ENCODE data around the gene PEBP1. TPM values are rescaled to one million over a fixed set of nuclear protein-coding genes. Genes with fewer than 3 reads are reported as not detected.
"Not testable (repeated sequence)": the region's sequence is repeated elsewhere in the genome, so short reads cannot be mapped to it uniquely, and the experiment has no call there.

The PEBP1 gene
- total and polyA plus RNA-seq, 2 donors = 117 to 210 TPM

- no peak for DNase-seq (ENCODE audit: low read depth in 6 of 9, low spot score in 9 of 9)
- WGBS = 97% methylated on average over 5 of the region's 5 CpGs
- Histone ChIP-seq H3K9me3 (ENCODE audit: control insufficient read depth in 2 of 2, insufficient read depth in 1 of 2, low read length in 1 of 2) (no peaks in the 10 kb centered on the region), H3K27me3 (ENCODE audit: control insufficient read depth in 2 of 2, insufficient read depth in 1 of 2, low read length in 1 of 2) (no peaks in the 10 kb centered on the region), H3K27ac (ENCODE audit: low read depth in 1 of 2, low read length in 1 of 2) (no peak overlapping the region), H3K36me3 (ENCODE audit: control insufficient read depth in 2 of 2, insufficient read depth in 2 of 2, low read length in 1 of 2) (no peaks in the 10 kb centered on the region), H3K4me3 (ENCODE audit: low read length in 2 of 2) (no peak overlapping the region), H3K4me1 (ENCODE audit: control insufficient read depth in 2 of 2, insufficient read depth in 2 of 2, low read length in 2 of 2) (peaks cover 0 to 2% of the 10 kb centered on the region in 2 donors)
These were observed 11.5 kb upstream of the PEBP1 start for GRCh38 chr12:118124333-118124874.

- Histone ChIP-seq H3K4me3 (ENCODE audit: low read length in 2 of 2) (no peak overlapping the region), H3K36me3 (ENCODE audit: control insufficient read depth in 2 of 2, insufficient read depth in 2 of 2, low read length in 1 of 2) (no peaks in the 10 kb centered on the region), H3K9me3 (ENCODE audit: control insufficient read depth in 2 of 2, insufficient read depth in 1 of 2, low read length in 1 of 2) (no peaks in the 10 kb centered on the region), H3K4me1 (ENCODE audit: control insufficient read depth in 2 of 2, insufficient read depth in 2 of 2, low read length in 2 of 2) (peaks cover 0 to under 1% of the 10 kb centered on the region in 2 donors), H3K27me3 (ENCODE audit: control insufficient read depth in 2 of 2, insufficient read depth in 1 of 2, low read length in 1 of 2) (no peaks in the 10 kb centered on the region), H3K27ac (ENCODE audit: low read depth in 1 of 2, low read length in 1 of 2) (no peak overlapping the region)
- 96% methylated on average over 4 of the region's 4 CpGs for WGBS
- DNase-seq (ENCODE audit: low read depth in 6 of 9, low spot score in 9 of 9) = no peak
These were observed 10.2 kb upstream of the PEBP1 start for GRCh38 chr12:118125743-118126118.

GRCh38 chr12:118126119-118126757 lies 9.7 kb upstream of the PEBP1 start:
- no peak overlapping the region for H3K4me3 ChIP-seq (ENCODE audit: low read length in 2 of 2)
- no peak overlapping the region for H3K27ac ChIP-seq (ENCODE audit: low read depth in 1 of 2, low read length in 1 of 2)
- H3K9me3 ChIP-seq (ENCODE audit: control insufficient read depth in 2 of 2, insufficient read depth in 1 of 2, low read length in 1 of 2) = no peaks in the 10 kb centered on the region
- no peaks in the 10 kb centered on the region for H3K36me3 ChIP-seq (ENCODE audit: control insufficient read depth in 2 of 2, insufficient read depth in 2 of 2, low read length in 1 of 2)
- H3K27me3 ChIP-seq (ENCODE audit: control insufficient read depth in 2 of 2, insufficient read depth in 1 of 2, low read length in 1 of 2) = no peaks in the 10 kb centered on the region
- H3K4me1 ChIP-seq (ENCODE audit: control insufficient read depth in 2 of 2, insufficient read depth in 2 of 2, low read length in 2 of 2) = no peaks in the 10 kb centered on the region
- WGBS = 96% methylated on average over 13 of the region's 13 CpGs
- DNase-seq (ENCODE audit: low read depth in 6 of 9, low spot score in 9 of 9) = no peak

- no peak for DNase-seq (ENCODE audit: low read depth in 6 of 9, low spot score in 9 of 9)
- Histone ChIP-seq H3K4me1 (ENCODE audit: control insufficient read depth in 2 of 2, insufficient read depth in 2 of 2, low read length in 2 of 2) (peaks cover 0 to 3% of the 10 kb centered on the region in 2 donors), H3K27ac (ENCODE audit: low read depth in 1 of 2, low read length in 1 of 2) (no peak overlapping the region), H3K36me3 (ENCODE audit: control insufficient read depth in 2 of 2, insufficient read depth in 2 of 2, low read length in 1 of 2) (no peaks in the 10 kb centered on the region), H3K4me3 (ENCODE audit: low read length in 2 of 2) (no peak overlapping the region), H3K27me3 (ENCODE audit: control insufficient read depth in 2 of 2, insufficient read depth in 1 of 2, low read length in 1 of 2) (no peaks in the 10 kb centered on the region), H3K9me3 (ENCODE audit: control insufficient read depth in 2 of 2, insufficient read depth in 1 of 2, low read length in 1 of 2) (no peaks in the 10 kb centered on the region)
- 99% methylated on average over 5 of the region's 5 CpGs for WGBS
These were observed 8.1 kb upstream of the PEBP1 start for GRCh38 chr12:118127867-118128266.

DNA sequence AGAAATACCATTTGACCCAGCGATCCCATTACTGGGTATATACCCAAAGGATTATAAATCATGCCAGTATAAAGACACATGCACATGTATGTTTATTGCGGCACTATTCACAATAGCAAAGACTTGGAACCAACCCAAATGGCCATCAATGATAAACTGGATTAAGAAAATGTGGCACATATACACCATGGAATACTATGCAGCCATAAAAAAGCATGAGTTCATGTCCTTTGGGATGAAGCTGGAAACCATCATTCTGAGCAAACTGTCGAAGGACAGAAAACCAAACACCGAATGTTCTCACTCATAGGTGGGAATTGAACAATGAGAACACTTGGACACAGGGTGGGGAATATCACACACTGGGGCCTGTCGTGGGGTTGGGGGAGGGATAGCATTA lies 6.5 kb upstream of the PEBP1 start:
- not testable (repeated sequence) for H3K27ac ChIP-seq (ENCODE audit: low read depth in 1 of 2, low read length in 1 of 2); H3K4me1 ChIP-seq (ENCODE audit: control insufficient read depth in 2 of 2, insufficient read depth in 2 of 2, low read length in 2 of 2); H3K27me3 ChIP-seq (ENCODE audit: control insufficient read depth in 2 of 2, insufficient read depth in 1 of 2, low read length in 1 of 2); H3K4me3 ChIP-seq (ENCODE audit: low read length in 2 of 2); H3K36me3 ChIP-seq (ENCODE audit: control insufficient read depth in 2 of 2, insufficient read depth in 2 of 2, low read length in 1 of 2); DNase-seq (ENCODE audit: low read depth in 6 of 9, low spot score in 9 of 9); H3K9me3 ChIP-seq (ENCODE audit: control insufficient read depth in 2 of 2, insufficient read depth in 1 of 2, low read length in 1 of 2)
- WGBS = 97% methylated on average over 5 of the region's 5 CpGs

DNA sequence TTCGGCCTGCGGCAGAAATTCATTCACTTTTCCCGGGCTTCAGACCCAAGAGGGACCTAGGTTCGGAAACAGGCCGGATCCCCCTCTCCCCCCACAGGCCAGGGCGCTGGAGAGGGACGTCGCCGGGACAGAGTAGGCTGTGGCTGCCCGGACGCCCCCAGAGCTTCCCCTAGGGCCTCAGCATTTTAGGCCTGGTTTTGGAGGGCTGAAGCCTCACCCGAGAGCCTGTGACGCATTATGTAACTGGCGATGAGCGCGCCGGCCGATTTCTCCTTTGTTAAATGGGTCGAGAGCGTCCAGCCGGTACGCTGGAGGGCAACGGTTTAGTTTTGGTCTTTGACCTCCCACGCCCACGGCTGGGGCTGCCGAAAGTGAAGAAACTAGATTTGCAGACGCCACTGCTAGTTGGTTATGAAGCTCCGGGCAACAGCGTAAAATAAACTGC lies 657 bp downstream of the PEBP1 start:
- Histone ChIP-seq H3K9me3 (ENCODE audit: control insufficient read depth in 2 of 2, insufficient read depth in 1 of 2, low read length in 1 of 2) (no peaks in the 10 kb centered on the region), H3K27ac (ENCODE audit: low read depth in 1 of 2, low read length in 1 of 2) (peak overlapping the region in 1 of 2 donors; percentile 31), H3K4me1 (ENCODE audit: control insufficient read depth in 2 of 2, insufficient read depth in 2 of 2, low read length in 2 of 2) (peaks cover 7 to 9% of the 10 kb centered on the region in 2 donors), H3K36me3 (ENCODE audit: control insufficient read depth in 2 of 2, insufficient read depth in 2 of 2, low read length in 1 of 2) (peaks cover 16 to 19% of the 10 kb centered on the region in 2 donors), H3K4me3 (ENCODE audit: low read length in 2 of 2) (peak overlapping the region; percentile 60 to 72), H3K27me3 (ENCODE audit: control insufficient read depth in 2 of 2, insufficient read depth in 1 of 2, low read length in 1 of 2) (no peaks in the 10 kb centered on the region)
- peak in 3 of 9 donors; percentile 12 to 36 (median 17) for DNase-seq (ENCODE audit: low read depth in 6 of 9, low spot score in 9 of 9)
- 3% methylated on average over 29 of the region's 29 CpGs for WGBS

- Histone ChIP-seq H3K9me3 (ENCODE audit: control insufficient read depth in 2 of 2, insufficient read depth in 1 of 2, low read length in 1 of 2) (no peaks in the 10 kb centered on the region), H3K4me3 (ENCODE audit: low read length in 2 of 2) (peak overlapping the region; percentile 60 to 72), H3K27ac (ENCODE audit: low read depth in 1 of 2, low read length in 1 of 2) (no peak overlapping the region), H3K27me3 (ENCODE audit: control insufficient read depth in 2 of 2, insufficient read depth in 1 of 2, low read length in 1 of 2) (no peaks in the 10 kb centered on the region), H3K36me3 (ENCODE audit: control insufficient read depth in 2 of 2, insufficient read depth in 2 of 2, low read length in 1 of 2) (peaks cover 16 to 19% of the 10 kb centered on the region in 2 donors), H3K4me1 (ENCODE audit: control insufficient read depth in 2 of 2, insufficient read depth in 2 of 2, low read length in 2 of 2) (peaks cover 7% of the 10 kb centered on the region in 2 donors)
- WGBS = 94% methylated on average over 10 of the region's 10 CpGs
- no peak for DNase-seq (ENCODE audit: low read depth in 6 of 9, low spot score in 9 of 9)
These were observed 1.3 kb downstream of the PEBP1 start for GRCh38 chr12:118137148-118137678.

- Histone ChIP-seq H3K27me3 (ENCODE audit: control insufficient read depth in 2 of 2, insufficient read depth in 1 of 2, low read length in 1 of 2) (no peaks in the 10 kb centered on the region), H3K36me3 (ENCODE audit: control insufficient read depth in 2 of 2, insufficient read depth in 2 of 2, low read length in 1 of 2) (peaks cover 37 to 45% of the 10 kb centered on the region in 2 donors), H3K4me1 (ENCODE audit: control insufficient read depth in 2 of 2, insufficient read depth in 2 of 2, low read length in 2 of 2) (peaks cover 5 to 6% of the 10 kb centered on the region in 2 donors), H3K27ac (ENCODE audit: low read depth in 1 of 2, low read length in 1 of 2) (no peak overlapping the region), H3K4me3 (ENCODE audit: low read length in 2 of 2) (no peak overlapping the region), H3K9me3 (ENCODE audit: control insufficient read depth in 2 of 2, insufficient read depth in 1 of 2, low read length in 1 of 2) (no peaks in the 10 kb centered on the region)
- DNase-seq (ENCODE audit: low read depth in 6 of 9, low spot score in 9 of 9) = no peak
- WGBS = 97% methylated on average over 8 of the region's 8 CpGs
These were observed 4.9 kb downstream of the PEBP1 start for GRCh38 chr12:118140825-118141224.

GRCh38 chr12:118144499-118144898 lies 8.6 kb downstream of the PEBP1 start:
- Histone ChIP-seq H3K4me1 (ENCODE audit: control insufficient read depth in 2 of 2, insufficient read depth in 2 of 2, low read length in 2 of 2) (no peaks in the 10 kb centered on the region), H3K27ac (ENCODE audit: low read depth in 1 of 2, low read length in 1 of 2) (no peak overlapping the region), H3K9me3 (ENCODE audit: control insufficient read depth in 2 of 2, insufficient read depth in 1 of 2, low read length in 1 of 2) (no peaks in the 10 kb centered on the region), H3K36me3 (ENCODE audit: control insufficient read depth in 2 of 2, insufficient read depth in 2 of 2, low read length in 1 of 2) (peaks cover 38 to 44% of the 10 kb centered on the region in 2 donors), H3K27me3 (ENCODE audit: control insufficient read depth in 2 of 2, insufficient read depth in 1 of 2, low read length in 1 of 2) (no peaks in the 10 kb centered on the region), H3K4me3 (ENCODE audit: low read length in 2 of 2) (no peak overlapping the region)
- WGBS = 97% methylated on average over 13 of the region's 13 CpGs
- DNase-seq (ENCODE audit: low read depth in 6 of 9, low spot score in 9 of 9) = no peak

Data from thymus (tissue), 11 donors.